HG03139 (cell line): ENCODE data around the gene TENM3.

ENCODE experiments used
- ATAC-seq: cut with Tn5 transposase; IDR thresholded peaks from one replicate; pipeline ENCODE4 v1.9.1; 2021; ENCODE audit not compliant: unreplicated experiment

Gene TENM3

DNA sequence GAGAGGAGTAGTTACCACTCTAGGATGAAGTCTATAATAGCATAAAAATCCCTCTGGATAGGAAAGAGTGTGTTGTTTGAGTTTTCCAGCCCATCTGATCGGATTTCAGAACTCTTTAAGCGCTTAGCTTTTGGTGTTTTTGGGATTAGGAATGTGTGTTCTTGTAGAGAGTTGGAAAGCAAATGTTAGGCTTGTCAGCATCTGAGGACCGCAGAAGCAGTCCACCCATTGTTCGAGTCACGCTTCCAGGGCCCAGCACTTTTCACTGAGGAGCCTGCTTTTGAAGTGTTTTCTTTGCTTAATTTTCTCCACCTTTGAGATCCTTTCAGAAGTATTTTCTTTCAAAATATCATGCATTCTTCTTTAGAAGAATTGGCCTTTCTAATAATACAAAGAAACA is 306.2 kb downstream of the TENM3 start:
- ATAC-seq = no peak

DNA sequence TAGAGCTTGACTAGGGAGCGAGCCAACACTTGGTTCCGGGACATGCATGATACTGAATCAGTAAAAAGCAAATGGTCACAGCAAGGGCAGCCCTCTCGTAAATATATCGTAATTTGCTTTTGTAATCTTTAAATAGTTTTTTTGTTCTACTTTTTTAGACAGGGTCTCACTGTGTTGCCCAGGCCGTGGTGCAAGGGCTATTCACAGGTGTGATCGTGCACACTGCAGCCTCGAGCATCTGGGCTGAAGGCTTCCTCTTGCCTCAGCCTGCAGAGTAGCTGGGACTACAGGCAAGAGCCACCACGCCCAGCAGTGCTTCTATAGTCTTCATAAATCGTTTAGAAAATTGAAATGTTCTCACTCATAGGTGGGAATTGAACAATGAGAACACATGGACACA is 309.7 kb downstream of the TENM3 start:
- ATAC-seq = no peak

DNA sequence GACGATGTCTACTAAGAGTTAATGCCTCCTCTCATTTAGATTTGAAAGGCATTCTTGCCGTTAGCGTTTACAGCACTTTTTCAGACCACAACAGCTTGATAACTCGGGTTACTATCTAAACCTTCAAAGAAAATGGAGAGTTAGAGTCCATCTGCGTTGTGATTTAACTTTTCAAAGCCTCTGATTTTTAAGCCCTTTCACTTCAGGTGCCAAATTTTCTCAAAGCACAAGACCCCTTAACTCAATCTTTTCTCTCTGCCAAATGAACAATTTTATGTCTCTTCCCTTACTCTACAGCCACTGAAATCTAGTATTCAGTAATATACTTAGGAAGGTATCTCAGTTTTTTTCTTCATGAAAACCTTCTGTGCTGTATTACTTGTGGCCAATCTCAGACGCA is 310.5 kb downstream of the TENM3 start:
- ATAC-seq = no peak

DNA sequence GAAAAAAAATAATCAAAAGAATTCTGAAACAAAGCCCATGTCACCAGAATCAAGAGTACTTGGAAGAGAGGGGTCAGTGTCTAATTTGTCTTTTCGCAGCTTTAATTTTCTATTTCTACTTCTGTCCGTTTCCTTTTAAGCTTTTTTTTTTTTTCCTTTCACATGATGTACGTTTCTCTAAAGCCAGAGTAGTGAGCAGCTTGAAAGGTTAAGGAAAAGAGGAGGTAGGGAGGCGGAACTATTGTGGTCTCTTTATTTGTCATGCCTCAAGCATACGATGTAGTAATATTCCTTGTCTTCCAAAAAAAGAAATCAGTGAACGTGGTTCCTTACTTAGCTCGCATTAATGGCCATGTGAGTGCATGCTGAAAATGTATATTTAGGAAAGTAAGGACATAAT is 311.5 kb downstream of the TENM3 start:
- no peak for ATAC-seq

DNA sequence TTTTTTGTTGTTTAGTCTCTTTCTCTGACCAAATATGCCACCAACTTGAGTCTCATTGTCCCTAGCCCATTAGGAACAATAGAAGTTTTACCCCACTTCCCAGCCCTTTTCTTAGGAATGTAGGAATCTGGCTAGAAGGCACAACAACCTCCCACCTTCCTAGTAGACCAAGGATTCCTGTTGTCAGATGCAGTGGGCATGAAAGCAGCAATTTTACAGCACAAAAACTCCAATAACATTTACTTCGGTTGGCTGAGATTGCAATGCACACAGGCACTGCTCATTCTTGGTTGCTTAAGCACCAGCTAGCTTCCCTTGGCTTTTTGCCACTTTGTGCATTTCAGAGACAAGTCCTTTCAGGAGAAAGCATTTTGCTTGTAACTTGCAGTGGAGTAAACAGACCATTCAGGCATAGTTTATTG is 312.8 kb downstream of the TENM3 start:
- no peak for ATAC-seq

DNA sequence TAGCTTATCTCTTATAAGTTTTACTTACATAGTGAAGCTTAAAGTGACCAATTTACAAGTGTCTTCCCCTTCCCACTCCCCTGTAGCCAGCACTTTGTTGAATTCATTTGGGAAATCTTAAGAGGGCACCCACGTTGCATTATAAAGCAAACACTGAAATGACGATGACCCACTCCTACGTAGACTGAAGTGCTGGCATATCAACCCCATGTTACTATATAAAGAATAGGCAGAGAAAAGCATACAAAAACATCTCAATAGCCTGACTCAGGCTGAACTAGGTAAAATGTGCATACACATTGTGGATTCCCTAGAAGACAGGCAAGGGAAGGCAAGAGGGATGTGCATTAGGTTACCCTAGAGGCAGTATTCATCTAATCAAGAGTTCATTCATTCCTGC is 313.4 kb downstream of the TENM3 start:
- no peak for ATAC-seq

DNA sequence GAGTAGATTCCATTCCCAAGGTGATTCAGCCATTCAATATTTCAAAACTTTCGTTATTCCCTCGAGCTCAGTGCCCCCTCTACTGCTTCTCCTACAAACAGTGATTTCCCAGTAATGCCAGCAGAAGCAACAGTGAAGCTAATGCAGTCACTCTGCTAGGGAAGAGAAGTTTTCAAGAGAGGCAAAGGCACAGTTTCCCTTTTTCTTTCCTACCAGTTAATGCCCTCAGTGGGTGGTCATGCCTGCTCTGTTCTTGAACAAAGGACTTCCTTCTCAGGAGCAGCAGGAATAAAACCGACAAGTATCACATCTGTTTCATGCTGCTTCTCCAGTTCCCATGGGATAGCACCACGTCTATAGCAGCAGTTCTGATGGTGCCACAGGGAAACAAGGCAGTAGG is 317.2 kb downstream of the TENM3 start:
- no peak for ATAC-seq

DNA sequence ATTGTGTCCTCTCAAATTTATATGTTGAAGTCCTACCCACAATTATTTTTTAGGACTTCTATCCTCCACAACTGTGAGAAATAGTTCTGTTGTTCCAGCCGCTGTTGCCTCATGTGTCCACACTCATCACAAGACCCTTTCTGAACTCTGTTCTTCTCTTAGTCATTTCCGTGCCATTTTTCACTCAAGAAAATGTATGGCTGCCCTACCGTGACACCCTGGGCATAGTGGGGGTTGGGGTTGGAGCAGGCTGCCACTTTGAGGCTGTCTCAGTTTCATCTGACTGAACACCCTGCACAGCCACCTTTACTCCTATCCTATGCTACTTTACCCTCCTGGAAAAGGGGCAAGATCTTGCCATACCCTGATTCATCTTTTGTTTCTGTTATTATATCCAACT is 319.1 kb downstream of the TENM3 start:
- ATAC-seq = no peak

DNA sequence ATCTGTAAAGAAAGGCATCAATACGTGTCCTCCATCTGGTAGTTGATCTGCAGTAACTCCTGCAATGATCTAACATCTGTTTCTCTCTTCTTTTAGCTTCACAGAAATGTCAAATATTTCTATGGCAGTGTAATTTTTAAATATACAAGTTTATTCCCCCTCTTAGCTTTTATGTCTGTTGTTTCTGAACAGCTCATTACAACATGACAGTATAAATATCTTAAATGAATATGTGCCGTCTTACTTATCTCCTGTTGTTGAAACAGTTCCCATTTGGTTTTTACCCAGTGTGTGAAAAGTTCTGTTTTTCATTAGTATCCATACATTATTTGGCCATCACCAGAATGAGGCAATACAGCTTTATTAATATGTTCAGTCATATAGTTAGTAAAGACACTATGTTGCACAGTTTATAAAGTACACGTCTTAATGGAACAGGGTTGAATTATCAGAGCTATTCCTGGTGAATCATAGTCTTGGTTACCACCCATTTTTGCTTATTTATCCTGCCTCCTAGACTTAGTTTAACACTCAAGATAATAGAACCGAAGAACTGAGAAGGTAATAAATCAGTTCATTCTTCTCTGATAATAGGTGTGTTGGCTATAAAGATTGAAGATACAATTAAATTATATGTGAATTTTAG is 321.6 kb downstream of the TENM3 start:
- ATAC-seq = no peak

DNA sequence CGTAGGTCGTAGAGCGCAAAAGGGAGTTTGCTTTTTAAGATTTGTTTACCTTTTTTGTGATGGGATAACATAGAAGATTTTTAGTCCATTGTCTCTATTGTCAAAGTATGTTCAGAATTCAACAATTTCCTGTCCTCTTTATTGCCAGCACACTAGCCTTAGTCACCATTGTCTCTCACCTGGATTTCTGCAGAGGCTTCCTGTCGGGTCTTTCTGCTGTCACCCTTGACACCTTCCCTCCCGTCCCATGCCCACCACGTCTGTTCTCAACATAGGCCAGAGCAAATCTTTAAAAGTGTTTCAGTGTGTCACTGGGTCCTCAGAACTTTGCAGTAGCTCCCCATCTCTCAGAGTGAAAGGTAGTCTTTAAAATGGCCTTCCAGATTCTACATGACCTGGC is 323.9 kb downstream of the TENM3 start:
- ATAC-seq = no peak

DNA sequence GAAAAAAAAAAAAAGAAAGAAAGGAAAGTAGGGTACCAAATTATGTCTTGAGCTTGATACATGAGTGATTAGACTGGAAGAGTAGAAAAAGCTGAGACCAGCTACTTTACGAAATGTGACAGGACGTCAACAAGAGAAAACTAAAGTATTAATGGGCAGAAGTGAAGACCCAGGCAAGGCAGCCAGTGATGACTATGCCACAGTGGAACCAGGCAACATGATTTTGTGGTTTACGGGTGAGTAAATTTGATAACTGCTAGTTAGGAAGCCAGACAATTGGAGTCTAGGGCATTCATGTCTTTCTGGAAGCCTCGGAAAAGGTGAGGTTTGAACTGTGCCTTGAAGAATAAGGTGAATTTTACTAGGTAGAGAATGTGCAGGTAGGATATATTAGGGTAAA is 326.4 kb downstream of the TENM3 start:
- ATAC-seq = no peak

DNA sequence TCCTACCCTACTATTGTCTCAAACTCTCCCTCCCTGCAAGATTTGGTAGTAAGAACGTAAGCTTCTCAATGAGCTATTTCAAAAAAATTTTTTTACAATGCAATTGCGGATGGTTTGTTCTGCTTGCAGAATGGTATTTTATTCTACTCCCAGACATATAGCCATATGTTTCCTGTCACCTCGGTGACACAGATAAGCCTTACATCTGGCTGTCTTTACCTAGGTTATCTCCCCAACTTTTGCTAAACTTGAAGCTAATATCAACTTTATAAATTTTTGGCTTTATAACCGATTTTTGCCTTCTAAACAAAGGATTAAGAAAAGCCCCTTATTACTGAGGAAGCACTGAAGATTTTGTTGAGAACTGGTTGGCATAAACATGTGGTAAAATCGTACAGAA is 331.5 kb downstream of the TENM3 start:
- ATAC-seq = no peak

DNA sequence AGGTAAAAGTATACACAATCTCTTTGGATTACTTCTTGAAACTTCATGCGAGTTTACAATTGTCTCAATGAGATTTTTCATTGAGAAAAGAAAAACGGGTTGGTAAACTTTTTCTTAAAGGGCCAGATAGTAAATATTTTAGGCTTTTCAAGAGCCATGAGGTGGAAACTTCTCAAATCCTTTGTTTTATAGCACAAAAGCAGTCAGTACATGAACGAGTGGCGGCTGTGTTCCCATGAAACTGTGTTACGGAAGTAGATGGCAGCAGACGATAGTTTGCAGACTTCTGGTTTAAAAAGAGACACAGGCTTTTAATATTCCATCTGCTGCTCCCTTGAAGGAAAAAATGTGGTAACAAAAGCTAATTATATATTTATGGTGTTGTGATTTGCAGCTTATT is 332.0 kb downstream of the TENM3 start:
- no peak for ATAC-seq

DNA sequence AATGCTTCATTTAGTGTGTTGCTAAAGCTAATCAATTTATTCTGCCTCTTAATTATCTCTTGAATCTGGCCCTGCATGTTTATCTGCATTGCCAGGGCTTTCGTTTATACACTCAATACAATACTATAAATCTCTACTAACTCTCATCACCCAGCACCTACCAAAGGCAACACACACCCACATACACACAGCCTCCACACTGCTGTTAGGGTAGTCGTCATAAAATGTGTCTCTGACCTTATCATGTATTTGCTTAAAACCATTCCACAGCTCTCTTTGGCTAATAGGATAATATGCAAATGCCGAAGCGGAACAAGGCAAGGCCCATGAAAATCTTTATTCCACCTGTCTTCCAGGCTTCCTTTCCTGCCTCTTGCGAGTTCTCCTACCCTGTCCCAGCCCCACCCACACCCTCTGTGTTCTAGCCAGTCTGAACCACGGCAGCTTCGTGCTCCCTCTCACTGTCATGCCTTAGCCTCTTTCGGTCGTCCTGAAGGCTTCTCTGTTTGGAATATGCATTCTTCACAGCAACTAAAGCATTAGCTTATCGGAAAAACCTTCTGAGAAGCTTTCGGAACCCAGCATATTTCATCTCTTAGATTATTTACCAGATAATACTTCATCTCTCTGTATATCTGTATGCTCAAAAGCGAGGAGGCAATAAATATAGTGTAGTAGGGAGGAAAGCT is 333.5 kb downstream of the TENM3 start:
- ATAC-seq = no peak

DNA sequence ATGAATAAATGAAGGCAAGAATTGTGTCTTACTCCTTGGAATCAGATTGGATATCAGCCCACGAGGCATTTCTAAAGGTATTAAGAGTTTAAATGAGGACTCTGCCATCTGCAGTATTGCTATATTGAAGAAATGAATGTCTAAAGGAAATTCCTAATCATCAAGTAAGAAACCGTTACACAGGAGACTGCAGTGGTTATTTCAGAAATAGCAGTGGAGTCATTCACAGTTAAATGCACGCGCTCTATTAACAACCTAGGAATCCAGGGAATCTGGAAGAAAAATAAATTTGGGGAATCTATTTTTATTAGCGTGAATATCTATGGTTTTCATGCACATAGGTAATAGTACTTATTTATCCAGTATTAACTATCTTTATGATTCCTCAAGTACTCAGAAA is 334.2 kb downstream of the TENM3 start:
- ATAC-seq = no peak

DNA sequence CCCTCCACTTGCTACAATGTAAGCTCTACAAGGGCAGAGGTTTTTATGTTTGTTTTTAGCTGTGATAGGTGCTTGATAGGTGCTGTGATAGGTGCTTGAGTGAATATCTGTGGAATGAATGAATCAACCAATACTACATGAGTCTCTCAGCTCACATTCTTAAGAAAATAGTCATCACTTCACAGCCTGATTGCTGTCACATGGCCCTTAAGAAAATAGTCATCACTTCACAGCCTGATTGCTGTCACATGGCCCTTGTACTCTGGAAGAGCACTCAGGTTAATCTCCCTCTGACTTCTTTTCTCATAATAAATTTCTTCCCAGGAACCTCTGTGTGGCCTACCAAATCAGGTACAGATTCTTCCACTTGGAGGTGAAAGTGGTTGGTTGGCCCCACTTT is 335.2 kb downstream of the TENM3 start:
- ATAC-seq = no peak

DNA sequence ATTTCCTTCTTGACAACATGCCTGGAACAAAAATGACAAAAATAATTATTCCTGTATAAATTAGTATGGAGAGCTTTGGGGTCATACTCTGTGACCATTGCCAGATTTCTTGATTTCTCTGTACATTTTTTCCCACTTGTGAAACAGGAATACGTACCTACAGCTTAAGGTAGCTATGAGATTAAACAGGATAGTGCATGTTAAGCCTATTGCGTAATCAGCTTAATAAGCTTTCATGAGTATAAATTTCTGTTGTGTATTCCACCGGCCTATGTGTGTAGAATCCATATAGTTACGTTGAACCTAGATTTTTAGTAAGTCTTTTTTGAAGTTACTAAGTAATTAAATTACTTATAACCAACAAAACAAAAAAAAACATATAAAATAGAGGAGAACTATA is 339.0 kb downstream of the TENM3 start:
- ATAC-seq = no peak

DNA sequence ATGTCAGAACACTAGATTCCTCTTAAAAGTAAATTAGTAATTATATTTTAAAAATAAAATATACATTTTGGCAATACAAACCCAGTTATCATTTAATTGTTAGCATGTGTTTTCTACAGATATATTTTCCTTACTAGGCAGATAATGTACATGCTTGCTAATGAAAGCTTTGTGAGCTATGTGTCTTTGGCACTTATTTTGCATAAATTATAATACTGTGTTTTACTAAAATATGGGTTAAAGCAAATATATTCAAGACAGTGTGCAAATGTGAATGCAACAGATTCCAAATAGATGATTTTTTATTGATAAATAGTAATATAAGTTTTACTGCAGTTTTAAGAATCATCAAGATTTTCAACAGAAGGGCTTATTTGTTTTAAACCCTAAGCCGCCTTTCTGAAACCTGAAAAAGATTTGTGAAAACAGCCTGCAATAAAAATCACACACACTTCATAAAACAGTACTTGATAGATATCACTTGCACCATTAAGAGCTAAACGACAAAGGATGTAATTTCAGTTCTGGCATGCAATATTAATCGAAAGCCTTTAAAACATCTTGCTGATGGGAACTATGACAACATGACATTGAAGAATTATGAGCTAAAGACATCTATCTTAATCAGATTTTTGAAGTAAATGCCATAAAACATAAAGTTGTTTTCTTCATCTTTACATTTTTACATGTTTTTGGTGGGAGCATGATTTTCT is 340.7 kb downstream of the TENM3 start:
- ATAC-seq = no peak

DNA sequence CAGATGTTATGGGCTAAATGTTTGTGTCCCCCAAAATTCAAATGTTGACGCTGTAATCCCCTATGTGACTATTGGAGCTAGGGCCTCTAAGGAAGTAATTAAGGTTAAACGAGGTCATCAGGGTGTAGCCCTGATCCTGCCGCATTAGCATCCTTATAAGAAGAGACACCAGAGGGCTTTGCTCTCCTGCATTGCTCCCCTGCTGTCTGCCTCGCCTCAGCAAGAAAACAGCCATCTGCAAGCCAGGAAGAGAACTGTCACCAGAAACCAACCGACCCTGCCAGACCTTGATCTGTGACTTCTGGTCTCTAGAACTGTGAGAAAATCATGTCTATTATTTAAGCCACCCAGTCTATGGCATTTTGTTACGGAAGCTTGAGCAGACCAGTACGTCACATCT is 342.1 kb downstream of the TENM3 start:
- no peak for ATAC-seq

DNA sequence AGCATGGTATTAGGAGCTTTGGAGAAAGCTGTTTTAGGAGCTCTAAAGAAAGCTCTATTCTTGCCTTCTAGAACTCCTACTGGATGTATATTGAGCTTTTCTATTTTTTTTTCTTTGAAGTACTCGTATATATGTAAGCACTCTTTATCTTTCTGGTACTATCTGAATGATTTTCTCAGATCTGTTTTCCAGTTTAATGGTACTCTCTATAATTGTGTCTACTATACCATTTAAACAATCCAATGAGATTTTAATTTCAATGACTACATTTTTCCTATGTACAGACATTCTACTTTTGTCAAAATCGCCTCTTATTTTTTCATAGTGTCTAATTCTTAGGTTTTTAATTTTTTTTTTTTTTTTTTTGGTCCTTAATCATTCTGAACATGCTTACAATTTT is 345.9 kb downstream of the TENM3 start:
- ATAC-seq = no peak

DNA sequence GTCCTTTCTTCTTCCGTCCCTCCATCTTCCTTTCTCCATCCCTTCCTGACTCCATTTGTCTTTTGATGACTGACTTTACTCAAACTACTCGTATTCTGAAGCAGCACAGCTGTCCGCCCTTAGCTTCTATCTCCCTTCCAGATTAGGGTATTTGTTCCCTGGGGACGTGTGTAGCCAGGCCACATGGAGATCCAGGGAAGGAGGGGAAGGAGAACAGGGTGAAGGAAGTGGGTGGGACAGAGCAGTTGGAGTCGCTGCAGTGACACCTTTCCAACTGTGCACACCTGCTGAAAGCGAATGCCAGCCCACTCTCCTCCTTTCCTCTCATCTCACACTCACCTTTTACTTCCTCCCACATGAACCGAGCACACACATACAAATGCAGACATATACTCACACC is 350.2 kb downstream of the TENM3 start:
- no peak for ATAC-seq

DNA sequence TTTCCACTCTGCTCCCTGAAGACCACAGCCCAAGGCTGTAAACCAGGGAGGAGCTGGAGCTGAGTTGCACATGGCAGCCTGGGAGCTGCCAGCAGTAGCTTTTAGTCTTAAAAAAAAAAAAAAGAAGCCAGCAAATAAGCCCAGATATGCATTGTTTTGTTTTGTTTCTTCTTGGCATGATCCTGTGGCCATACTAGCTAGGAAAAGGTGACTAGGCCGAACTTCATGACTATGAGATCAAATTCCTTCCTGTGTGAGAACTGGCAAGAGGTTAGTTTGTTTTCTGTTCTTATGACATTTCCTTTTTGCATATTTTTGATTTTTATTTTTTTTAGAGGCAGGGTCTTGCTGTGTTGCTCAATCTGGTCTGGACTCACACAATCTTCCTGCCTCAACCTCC is 350.7 kb downstream of the TENM3 start:
- ATAC-seq = no peak
